ENCODE measurements around the gene CNN1. TPM values are rescaled to one million over a fixed set of nuclear protein-coding genes. Genes with fewer than 3 reads are reported as not detected.

CNN1 gene
- polyA plus RNA-seq, 1 of the 3 experiments (the other 2 are of a cell fraction) = 4.6 TPM

DNA sequence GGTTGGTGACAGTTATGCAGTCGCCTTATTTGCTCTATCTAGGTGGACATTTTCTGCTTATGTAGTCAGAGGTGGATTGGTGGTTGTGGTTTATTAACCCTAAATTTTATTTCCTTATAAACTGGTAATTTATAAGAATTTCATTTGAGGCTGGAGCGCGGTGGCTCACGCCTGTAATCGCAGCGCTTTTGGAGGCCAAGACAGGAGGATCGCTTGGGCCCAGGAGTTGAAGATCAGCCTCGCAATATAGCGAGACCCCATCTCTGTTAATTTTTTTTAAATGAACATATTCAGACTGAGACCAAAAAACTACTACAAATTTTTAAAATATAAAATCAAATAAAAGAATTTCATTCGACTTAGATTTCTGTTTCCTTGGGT, 59.4 kb downstream of the CNN1 start:
- Histone ChIP-seq H3K4me3 (ENCODE audit: low read depth in 2 of 2, low read length in 1 of 2) (peak overlapping the region; percentile 70 to 96), H3K4me2 (peak overlapping the region; percentile 90), H3K27ac (ENCODE audit: low read depth in 2 of 2, low read length in 1 of 2) (peak overlapping the region; percentile 85 to 91), H3K36me3 (replicated peaks in 1 of 2; ENCODE audit: control insufficient read depth in 1 of 2, insufficient read depth in 2 of 2, low read length in 1 of 2) (peaks cover 0 to 34% of the 10 kb centered on the region in 2 experiments), H3K9me2 (no peaks in the 10 kb centered on the region), H3K9me3 (no peaks in the 10 kb centered on the region), H2AFZ (ENCODE audit: low read depth) (peak overlapping the region; percentile 57; the same call in 1 of the 2 replicates), H3K27me3 (ENCODE audit: insufficient read depth) (no peaks in the 10 kb centered on the region), H3K4me1 (ENCODE audit: control insufficient read depth in 1 of 2, insufficient read depth in 2 of 2, low read depth in 1 of 2, low read length in 1 of 2) (peaks cover 0 to 5% of the 10 kb centered on the region in 2 experiments; a peak in 2 of 4 replicates), H3K9ac (peak overlapping the region; percentile 99), H3K79me2 (ENCODE audit: insufficient read depth) (peaks cover 59% of the 10 kb centered on the region), H4K20me1 (ENCODE audit: insufficient read depth) (peaks cover 37% of the 10 kb centered on the region), H3F3A (replicated peaks; ENCODE audit: insufficient read depth) (no peaks in the 10 kb centered on the region)
- POLR2A ChIA-PET = interaction anchor here (0.7 to 2.2 kb wide), 6 partner anchors 38 to 437 kb away, joined by 3 to 9 read pairs (median 4); partner anchors contain the start of genes ECSIT, ZNF433 and ZNF491
- no peak for DNase-seq
- TF ChIP-seq MAX (IDR thresholded peaks at IDR 0.05; ENCODE audit: low read depth) (no peak), YY1 (IDR thresholded peaks at IDR 0.05; ENCODE audit: low read depth) (no peak), GATA2 (CRISPR knock-in tag; IDR thresholded peaks at IDR 0.05) (no peak), FOSL2 (IDR thresholded peaks at IDR 0.05; ENCODE audit: borderline replicate concordance, low read depth) (no peak), FOXJ3 (CRISPR knock-in tag; IDR thresholded peaks at IDR 0.05) (no peak), ELF1 (IDR thresholded peaks at IDR 0.05) (no peak), MEF2A (IDR thresholded peaks at IDR 0.05; ENCODE audit: borderline replicate concordance, low read depth) (no peak), EP300 (IDR thresholded peaks at IDR 0.05; ENCODE audit: borderline replicate concordance in 1 of 2, low read depth in 1 of 2, low read length in 1 of 2) (no peak), POLR2AphosphoS5 (IDR thresholded peaks at IDR 0.05; ENCODE audit: low read depth, low read length) (no peak), RAD21 (IDR thresholded peaks at IDR 0.05; ENCODE audit: low read length) (no peak), CHD2 (IDR thresholded peaks at IDR 0.05; ENCODE audit: low read length, partially characterized antibody) (no peak), TAF1 (IDR thresholded peaks at IDR 0.05; ENCODE audit: borderline replicate concordance, low read depth, low read length) (no peak), RFX5 (IDR thresholded peaks at IDR 0.05; ENCODE audit: low read length) (no peak), RCOR1 (IDR thresholded peaks at IDR 0.05; ENCODE audit: low read length) (no peak)
- TF ChIP-seq, protein P1, sequence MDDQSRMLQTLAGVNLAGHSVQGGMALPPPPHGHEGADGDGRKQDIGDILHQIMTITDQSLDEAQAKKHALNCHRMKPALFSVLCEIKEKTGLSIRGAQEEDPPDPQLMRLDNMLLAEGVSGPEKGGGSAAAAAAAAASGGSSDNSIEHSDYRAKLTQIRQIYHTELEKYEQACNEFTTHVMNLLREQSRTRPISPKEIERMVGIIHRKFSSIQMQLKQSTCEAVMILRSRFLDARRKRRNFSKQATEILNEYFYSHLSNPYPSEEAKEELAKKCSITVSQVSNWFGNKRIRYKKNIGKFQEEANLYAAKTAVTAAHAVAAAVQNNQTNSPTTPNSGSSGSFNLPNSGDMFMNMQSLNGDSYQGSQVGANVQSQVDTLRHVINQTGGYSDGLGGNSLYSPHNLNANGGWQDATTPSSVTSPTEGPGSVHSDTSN (IDR thresholded peaks at IDR 0.05) = no peak
- TF ChIP-seq, protein P2, sequence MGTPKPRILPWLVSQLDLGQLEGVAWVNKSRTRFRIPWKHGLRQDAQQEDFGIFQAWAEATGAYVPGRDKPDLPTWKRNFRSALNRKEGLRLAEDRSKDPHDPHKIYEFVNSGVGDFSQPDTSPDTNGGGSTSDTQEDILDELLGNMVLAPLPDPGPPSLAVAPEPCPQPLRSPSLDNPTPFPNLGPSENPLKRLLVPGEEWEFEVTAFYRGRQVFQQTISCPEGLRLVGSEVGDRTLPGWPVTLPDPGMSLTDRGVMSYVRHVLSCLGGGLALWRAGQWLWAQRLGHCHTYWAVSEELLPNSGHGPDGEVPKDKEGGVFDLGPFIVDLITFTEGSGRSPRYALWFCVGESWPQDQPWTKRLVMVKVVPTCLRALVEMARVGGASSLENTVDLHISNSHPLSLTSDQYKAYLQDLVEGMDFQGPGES (IDR thresholded peaks at IDR 0.05; ENCODE audit: low read depth, low read length) = no peak
- CTCF ChIA-PET = interaction anchor here (0.8 kb wide), 1 partner anchor 70 kb away, joined by 3 read pairs; no protein-coding TSS in a partner anchor
- whole genome bisulfite sequencing (ENCODE audit: low lambda C conversion rate) = 36% methylated on average over 10 of the region's 10 CpGs

DNA sequence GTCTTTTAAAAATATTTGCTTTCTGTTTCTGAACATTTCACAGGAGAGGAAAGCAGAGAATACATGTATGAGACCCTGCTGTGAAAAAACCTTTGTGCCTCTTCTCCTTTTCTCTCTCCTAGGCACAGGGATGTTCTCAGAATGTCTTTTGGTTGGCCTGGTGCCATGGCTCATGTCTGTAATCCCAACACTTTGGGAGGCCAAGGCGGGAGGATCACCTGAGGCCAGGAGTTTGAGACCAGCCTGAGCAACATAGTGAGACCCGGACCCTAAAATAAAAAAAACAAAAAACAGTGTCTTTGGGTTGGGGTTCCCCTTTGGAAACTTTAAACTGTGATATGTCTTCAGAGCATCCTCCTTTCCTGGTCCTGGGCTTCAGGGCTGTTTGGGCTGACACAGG, 60.1 kb downstream of the CNN1 start:
- H3F3A ChIP-seq (replicated peaks; ENCODE audit: insufficient read depth) = no peaks in the 10 kb centered on the region
- H3K4me2 ChIP-seq = peak overlapping the region; percentile 90
- H3K4me1 ChIP-seq (ENCODE audit: control insufficient read depth in 1 of 2, insufficient read depth in 2 of 2, low read depth in 1 of 2, low read length in 1 of 2) = peaks cover 0 to 5% of the 10 kb centered on the region in 2 experiments; a peak in 2 of 4 replicates
- DNase-seq = no peak
- ChIA-PET CTCF (no interaction called here), POLR2A (no interaction called here)
- H3K27ac ChIP-seq (ENCODE audit: low read depth in 2 of 2, low read length in 1 of 2) = no peak overlapping the region
- no peaks in the 10 kb centered on the region for H3K9me2 ChIP-seq
- no peak overlapping the region for H2AFZ ChIP-seq (ENCODE audit: low read depth)
- no peaks in the 10 kb centered on the region for H3K9me3 ChIP-seq
- H3K27me3 ChIP-seq (ENCODE audit: insufficient read depth) = no peaks in the 10 kb centered on the region
- H3K9ac ChIP-seq = peak overlapping the region; percentile 99; the same call in 1 of the 2 replicates
- H3K4me3 ChIP-seq (ENCODE audit: low read depth in 2 of 2, low read length in 1 of 2) = peak overlapping the region; percentile 70 to 96; a peak in 3 of 4 replicates
- peaks cover 65% of the 10 kb centered on the region for H3K79me2 ChIP-seq (ENCODE audit: insufficient read depth)
- peaks cover 37% of the 10 kb centered on the region for H4K20me1 ChIP-seq (ENCODE audit: insufficient read depth)
- peaks cover 0 to 40% of the 10 kb centered on the region in 2 experiments for H3K36me3 ChIP-seq (replicated peaks in 1 of 2; ENCODE audit: control insufficient read depth in 1 of 2, insufficient read depth in 2 of 2, low read length in 1 of 2)
- WGBS (ENCODE audit: low lambda C conversion rate) = 97% methylated on average over 2 of the region's 2 CpGs
- TF ChIP-seq FOXM1 (IDR thresholded peaks at IDR 0.05; ENCODE audit: low read depth) = no peak
- TF ChIP-seq TAF1 (IDR thresholded peaks at IDR 0.05; ENCODE audit: borderline replicate concordance, low read depth, low read length) = no peak
- TF ChIP-seq, protein P3, sequence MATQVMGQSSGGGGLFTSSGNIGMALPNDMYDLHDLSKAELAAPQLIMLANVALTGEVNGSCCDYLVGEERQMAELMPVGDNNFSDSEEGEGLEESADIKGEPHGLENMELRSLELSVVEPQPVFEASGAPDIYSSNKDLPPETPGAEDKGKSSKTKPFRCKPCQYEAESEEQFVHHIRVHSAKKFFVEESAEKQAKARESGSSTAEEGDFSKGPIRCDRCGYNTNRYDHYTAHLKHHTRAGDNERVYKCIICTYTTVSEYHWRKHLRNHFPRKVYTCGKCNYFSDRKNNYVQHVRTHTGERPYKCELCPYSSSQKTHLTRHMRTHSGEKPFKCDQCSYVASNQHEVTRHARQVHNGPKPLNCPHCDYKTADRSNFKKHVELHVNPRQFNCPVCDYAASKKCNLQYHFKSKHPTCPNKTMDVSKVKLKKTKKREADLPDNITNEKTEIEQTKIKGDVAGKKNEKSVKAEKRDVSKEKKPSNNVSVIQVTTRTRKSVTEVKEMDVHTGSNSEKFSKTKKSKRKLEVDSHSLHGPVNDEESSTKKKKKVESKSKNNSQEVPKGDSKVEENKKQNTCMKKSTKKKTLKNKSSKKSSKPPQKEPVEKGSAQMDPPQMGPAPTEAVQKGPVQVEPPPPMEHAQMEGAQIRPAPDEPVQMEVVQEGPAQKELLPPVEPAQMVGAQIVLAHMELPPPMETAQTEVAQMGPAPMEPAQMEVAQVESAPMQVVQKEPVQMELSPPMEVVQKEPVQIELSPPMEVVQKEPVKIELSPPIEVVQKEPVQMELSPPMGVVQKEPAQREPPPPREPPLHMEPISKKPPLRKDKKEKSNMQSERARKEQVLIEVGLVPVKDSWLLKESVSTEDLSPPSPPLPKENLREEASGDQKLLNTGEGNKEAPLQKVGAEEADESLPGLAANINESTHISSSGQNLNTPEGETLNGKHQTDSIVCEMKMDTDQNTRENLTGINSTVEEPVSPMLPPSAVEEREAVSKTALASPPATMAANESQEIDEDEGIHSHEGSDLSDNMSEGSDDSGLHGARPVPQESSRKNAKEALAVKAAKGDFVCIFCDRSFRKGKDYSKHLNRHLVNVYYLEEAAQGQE (IDR thresholded peaks at IDR 0.05; ENCODE audit: low read depth, low read length) = no peak
- TF ChIP-seq EP300 (IDR thresholded peaks at IDR 0.05; ENCODE audit: borderline replicate concordance in 1 of 2, low read depth in 1 of 2, low read length in 1 of 2) = no peak
- no peak for TF ChIP-seq USF2 (IDR thresholded peaks at IDR 0.05; ENCODE audit: borderline replicate concordance, low read depth, low read length)
- no peak for TF ChIP-seq CHD2 (IDR thresholded peaks at IDR 0.05; ENCODE audit: low read length, partially characterized antibody)
- TF ChIP-seq TEAD4 (IDR thresholded peaks at IDR 0.05; ENCODE audit: borderline replicate concordance, insufficient read depth) = no peak
- TF ChIP-seq FOXJ3 (CRISPR knock-in tag; IDR thresholded peaks at IDR 0.05) = no peak
- no peak for TF ChIP-seq ELF1 (IDR thresholded peaks at IDR 0.05)
- TF ChIP-seq GATA2 (CRISPR knock-in tag; IDR thresholded peaks at IDR 0.05) = no peak
- no peak for TF ChIP-seq FOSL2 (IDR thresholded peaks at IDR 0.05; ENCODE audit: borderline replicate concordance, low read depth)
